AG08396 (cell line): ENCODE data around the gene COQ7.

ENCODE experiments used
- DNase-seq: peaks from one replicate; pipeline ENCODE4 v3.0.0; 2012; ENCODE audit warnings: low spot score, mixed read lengths

The COQ7 gene

GRCh38 chr16:19067349-19068236 is at the start of gene COQ7:
COQ7 (plus strand) TSS chr16:19067614; CDS start chr16:19067665, 51 bp downstream.
- peak; percentile 97 for DNase-seq

GRCh38 chr16:19020689-19021088 is 46.7 kb upstream of the COQ7 start:
- DNase-seq = no peak

GRCh38 chr16:19021747-19022146 is 45.7 kb upstream of the COQ7 start:
- DNase-seq = no peak

GRCh38 chr16:19027416-19027815 is 40.0 kb upstream of the COQ7 start:
- no peak for DNase-seq

- no peak for DNase-seq
These were observed 37.4 kb upstream of the COQ7 start for GRCh38 chr16:19029980-19030379.

GRCh38 chr16:19031738-19032137 is 35.7 kb upstream of the COQ7 start:
- DNase-seq = no peak

GRCh38 chr16:19033761-19034160 is 33.7 kb upstream of the COQ7 start:
- DNase-seq = no peak

GRCh38 chr16:19040400-19040799 is 27.0 kb upstream of the COQ7 start:
- no peak for DNase-seq

- DNase-seq = no peak
These were observed 22.6 kb upstream of the COQ7 start for GRCh38 chr16:19044769-19045168.

- no peak for DNase-seq
These were observed 21.4 kb upstream of the COQ7 start for GRCh38 chr16:19046062-19046461.

GRCh38 chr16:19062706-19063105 is 4.7 kb upstream of the COQ7 start:
- DNase-seq = no peak

- no peak for DNase-seq
These were observed 446 bp upstream of the COQ7 start for GRCh38 chr16:19066988-19067348.

GRCh38 chr16:19068237-19068815 is 912 bp downstream of the COQ7 start:
- DNase-seq = no peak

- DNase-seq = peak; percentile 54
These were observed 4.7 kb downstream of the COQ7 start for GRCh38 chr16:19071811-19072777.

- DNase-seq = no peak
These were observed 5.9 kb downstream of the COQ7 start for GRCh38 chr16:19073344-19073743.

- no peak for DNase-seq
These were observed 6.4 kb downstream of the COQ7 start for GRCh38 chr16:19073863-19074262.

- DNase-seq = no peak
These were observed 8.1 kb downstream of the COQ7 start for GRCh38 chr16:19075511-19075910.

GRCh38 chr16:19077879-19078278 is 10.5 kb downstream of the COQ7 start:
- DNase-seq = no peak

GRCh38 chr16:19083670-19084069 is 16.3 kb downstream of the COQ7 start:
- DNase-seq = no peak

GRCh38 chr16:19084139-19084538 is 16.7 kb downstream of the COQ7 start:
- DNase-seq = no peak

GRCh38 chr16:19084879-19085278 is 17.5 kb downstream of the COQ7 start:
- DNase-seq = no peak

GRCh38 chr16:19085679-19086200 is 18.3 kb downstream of the COQ7 start:
- peak; percentile 15 for DNase-seq
